Measurements from ENCODE around the gene FBXO3. TPM values are rescaled to one million over a fixed set of nuclear protein-coding genes. Genes with fewer than 3 reads are reported as not detected.
"Not testable (repeated sequence)": the region's sequence is repeated elsewhere in the genome, so short reads cannot be mapped to it uniquely, and the experiment has no call there.

FBXO3 gene, protein sequence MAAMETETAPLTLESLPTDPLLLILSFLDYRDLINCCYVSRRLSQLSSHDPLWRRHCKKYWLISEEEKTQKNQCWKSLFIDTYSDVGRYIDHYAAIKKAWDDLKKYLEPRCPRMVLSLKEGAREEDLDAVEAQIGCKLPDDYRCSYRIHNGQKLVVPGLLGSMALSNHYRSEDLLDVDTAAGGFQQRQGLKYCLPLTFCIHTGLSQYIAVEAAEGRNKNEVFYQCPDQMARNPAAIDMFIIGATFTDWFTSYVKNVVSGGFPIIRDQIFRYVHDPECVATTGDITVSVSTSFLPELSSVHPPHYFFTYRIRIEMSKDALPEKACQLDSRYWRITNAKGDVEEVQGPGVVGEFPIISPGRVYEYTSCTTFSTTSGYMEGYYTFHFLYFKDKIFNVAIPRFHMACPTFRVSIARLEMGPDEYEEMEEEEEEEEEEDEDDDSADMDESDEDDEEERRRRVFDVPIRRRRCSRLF
- 25.6 TPM for polyA plus RNA-seq (2013, experiment 1 of 2; ENCODE audit: insufficient read length)
- 29.7 TPM for polyA plus RNA-seq (2013, experiment 2 of 2; ENCODE audit: insufficient read length)

DNA sequence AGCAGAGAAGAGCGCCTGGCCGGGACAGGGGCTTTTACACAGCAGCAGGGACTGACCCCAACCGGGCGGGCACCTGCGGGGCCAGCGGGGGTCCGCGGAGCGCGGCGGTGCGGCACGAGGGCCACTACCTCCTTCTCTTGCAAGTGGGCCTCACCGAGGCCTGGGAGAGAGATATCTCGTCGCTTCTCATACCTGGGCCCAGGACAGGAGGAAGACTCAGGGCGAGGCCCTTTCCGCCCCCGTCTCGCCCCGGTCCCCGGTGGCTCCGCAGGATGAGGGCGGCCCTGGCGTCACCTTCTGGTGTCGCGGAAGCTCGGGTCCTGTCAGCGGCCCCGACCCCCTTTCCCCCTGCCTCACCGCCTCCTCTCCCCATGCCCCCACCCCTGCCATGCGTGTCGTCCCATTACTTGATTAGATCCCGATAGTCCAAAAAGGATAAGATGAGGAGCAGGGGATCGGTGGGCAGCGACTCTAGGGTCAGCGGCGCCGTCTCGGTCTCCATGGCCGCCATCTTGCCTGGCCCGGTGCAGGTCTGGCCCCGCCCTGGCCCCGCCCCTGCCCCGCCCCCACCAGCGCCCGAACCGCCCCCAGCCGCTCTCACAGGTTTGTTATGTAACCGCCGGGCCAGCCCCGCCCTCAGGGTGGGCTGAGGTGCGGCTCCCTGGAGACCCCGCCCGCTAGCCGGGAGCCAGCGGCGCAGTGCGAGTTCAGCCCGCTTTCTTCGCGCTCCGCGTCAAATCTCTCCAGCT lies at the start of gene FBXO3:
Gene FBXO3 (minus strand): TSS at position 534 of the 749 bp plus-strand sequence. CDS start 23 bp downstream, at position 511.
- DNase-seq, result peak; percentile 80

- DNase-seq, result not testable (repeated sequence)
Observed at GRCh38 chr11:33822981-33823380, 48.7 kb upstream of the FBXO3 start.

DNA sequence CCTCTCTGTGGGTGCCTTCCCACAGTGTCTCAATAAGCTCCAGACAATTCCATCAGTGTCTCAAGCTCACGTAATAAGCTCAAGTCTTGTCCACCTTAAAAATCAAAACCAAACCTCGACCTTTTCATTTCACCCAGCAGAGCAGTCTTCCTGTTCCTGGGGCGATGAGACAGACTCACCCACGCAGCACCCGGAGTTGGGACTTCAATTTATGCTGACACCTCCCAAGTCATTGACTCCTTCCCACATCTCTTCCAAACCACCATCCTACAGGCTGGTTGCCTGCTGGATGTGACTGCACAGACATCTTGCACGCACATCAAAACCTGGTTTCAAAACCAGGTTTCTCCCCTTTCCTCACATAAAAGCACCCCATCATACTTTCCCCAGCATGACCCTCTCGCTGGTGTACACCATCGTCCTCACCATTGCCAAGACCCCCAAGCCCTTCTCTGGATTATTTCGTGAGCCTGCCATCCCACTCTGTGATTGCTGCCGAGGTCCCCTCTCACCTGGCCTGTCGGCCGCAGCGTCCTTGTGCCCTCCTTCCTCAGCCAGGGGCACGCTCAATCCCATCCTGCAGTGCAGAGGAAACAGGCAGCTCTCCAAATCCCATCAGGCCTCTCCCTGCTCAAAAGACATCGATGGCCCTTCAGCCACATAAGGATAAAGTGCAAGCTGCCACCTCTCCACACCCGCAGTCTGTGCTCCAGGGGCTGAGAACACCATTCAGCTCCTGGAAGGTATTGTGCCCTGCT lies 45.1 kb upstream of the FBXO3 start:
- no peak for DNase-seq

DNA sequence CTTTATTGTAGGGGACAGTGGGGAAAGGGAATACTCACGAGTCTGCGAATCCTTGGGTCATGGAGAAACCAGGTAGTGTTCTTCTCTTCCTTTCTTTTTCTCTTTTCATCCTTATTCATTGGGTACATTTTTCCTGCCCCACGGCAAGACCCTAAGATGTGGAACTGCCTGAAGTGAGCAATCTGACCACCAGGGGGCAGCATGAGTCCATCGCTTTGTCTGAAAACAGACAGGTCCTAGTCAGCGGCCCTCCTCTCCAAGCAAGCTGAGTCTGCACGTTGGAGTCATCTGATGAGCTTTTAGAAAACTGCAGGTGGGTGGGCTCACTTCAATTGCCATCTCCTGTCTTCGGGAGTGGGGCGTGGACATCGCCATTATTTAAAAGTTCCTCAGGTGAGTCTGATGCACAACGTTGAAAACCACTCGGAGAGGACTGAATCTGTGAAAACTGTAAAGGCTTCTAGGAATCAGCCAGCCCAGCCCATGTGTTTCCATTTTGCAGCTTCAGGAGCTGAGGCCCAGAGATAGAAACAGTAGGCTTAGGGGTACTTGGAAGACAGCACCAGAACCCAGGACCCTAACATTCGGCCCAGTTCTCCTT lies 34.0 kb upstream of the FBXO3 start:
- peak; percentile 77 for DNase-seq

DNA sequence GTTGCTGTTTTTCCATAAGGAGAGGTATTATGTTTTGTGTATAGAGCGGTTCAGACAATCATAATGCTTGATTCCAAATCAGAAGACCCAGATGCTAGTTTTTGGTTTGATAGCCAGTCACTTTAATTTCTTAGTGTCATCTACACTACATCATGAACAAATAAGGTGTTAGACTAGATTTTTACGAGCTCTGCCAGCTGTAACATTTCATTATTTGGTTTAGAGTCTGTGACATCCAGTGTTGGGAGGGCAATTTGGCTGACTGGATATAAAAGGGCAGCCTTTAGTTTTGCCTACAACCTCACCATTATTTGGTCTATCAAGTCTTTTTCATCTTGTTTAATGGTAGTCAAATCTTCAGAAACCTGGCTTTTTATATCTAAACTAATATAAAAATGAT lies 30.2 kb upstream of the FBXO3 start:
- DNase-seq, result no peak

GRCh38 chr11:33802194-33802950 lies 28.1 kb upstream of the FBXO3 start:
- peak; percentile 93 for DNase-seq

DNA sequence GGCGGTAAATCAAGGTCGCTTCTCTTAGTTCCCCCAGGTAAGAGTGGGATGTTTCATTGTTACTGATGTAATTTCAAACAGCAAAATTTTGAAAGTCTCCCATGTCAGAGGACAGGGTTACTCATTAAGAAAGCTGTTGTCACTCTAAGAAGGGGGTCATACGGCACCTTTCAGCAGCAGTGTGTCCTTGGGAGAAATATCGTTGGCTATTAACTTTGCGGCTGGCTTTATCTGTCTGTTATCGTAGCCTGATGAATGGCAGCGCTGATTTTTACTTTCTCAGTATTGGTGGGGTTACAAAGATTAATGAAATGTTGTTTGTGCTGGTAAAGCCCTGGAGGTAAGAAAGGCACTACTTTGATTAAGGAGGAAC lies 27.5 kb upstream of the FBXO3 start:
- no peak for DNase-seq

DNA sequence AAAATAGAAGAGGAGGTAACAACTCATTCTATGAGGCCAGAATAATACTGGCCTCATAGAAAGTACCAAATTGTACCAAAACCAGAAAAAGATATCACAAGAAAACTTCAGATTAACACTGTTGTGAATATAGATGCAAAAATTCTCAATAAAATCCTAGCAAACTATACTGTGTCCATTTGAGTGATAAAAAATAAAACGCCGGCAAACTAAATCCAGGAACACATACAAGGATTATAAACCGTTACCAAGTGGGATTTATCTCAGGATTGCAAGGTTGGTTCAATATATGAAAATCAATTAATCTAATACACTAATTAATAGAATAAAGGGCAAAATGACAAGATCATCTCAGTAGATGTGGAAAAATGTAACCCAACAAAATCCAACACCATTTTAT lies 23.6 kb upstream of the FBXO3 start:
- DNase-seq, result no peak

- no peak for DNase-seq
Observed at GRCh38 chr11:33790040-33790439, 15.7 kb upstream of the FBXO3 start.

- not testable (repeated sequence) for DNase-seq
Observed at GRCh38 chr11:33788095-33788494, 13.8 kb upstream of the FBXO3 start.

GRCh38 chr11:33787076-33787475 lies 12.8 kb upstream of the FBXO3 start:
- DNase-seq, result no peak

- DNase-seq, result no peak
Observed at GRCh38 chr11:33785609-33786008, 11.3 kb upstream of the FBXO3 start.

GRCh38 chr11:33779849-33780528 lies 5.7 kb upstream of the FBXO3 start:
- DNase-seq, result peak; percentile 87

DNA sequence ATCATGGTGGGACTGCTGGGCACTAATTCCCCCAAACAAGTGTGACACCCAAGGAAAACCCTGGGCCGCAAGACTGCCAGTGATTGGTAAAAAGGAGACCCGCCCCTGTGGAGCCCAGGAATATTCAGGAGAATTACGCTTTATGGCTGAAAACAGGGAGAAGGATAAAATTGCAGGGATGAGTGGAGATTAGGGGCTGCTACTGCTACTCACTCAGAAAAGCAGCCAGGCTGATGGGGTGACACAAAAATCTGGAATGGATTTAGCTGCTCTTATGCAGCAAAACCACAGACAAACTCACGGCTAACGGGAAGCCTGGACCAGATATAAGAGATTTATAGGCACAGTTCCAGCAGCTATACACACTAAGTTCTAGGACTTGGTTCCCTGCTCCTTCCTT lies 4.4 kb upstream of the FBXO3 start:
- peak; percentile 87 for DNase-seq

DNA sequence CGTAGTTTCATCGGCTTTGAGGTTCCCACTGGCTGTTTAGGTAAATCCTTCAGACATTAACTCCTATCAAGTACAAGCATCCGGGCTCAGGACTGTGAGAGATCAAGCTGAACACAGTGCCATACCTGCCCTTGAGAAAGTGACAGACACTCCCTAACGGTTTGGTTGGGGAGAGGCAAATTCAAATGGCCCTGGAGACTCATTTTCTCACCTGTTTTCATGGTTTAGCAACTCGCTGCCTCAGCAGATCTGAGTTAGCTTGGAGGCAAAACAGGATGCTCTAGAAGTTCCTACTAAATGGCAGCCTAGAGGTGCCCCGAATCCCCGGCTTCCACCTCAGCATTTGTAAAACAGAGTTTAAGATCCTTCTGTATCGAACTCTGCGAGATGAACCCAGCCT lies 3.6 kb upstream of the FBXO3 start:
- no peak for DNase-seq

GRCh38 chr11:33775832-33776470 lies 1.6 kb upstream of the FBXO3 start:
- no peak for DNase-seq

DNA sequence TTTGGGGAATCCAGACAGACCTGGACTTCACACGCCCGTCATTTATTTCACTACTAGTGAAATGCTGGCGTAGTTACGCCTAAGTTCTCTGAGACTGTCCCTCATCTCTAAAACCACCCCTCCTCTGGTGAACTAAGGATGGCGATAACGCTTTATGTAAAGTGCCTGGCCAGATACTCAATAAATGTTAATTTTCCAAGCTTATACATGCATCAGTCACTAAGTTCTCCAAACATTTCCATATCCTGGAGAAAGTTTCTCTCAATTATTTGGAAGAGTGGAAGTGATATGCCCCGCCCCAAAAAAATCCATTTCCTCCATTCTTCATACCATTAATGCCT lies 1.1 kb upstream of the FBXO3 start:
- no peak for DNase-seq

- no peak for DNase-seq
Observed at GRCh38 chr11:33774736-33775466, 581 bp upstream of the FBXO3 start.

DNA sequence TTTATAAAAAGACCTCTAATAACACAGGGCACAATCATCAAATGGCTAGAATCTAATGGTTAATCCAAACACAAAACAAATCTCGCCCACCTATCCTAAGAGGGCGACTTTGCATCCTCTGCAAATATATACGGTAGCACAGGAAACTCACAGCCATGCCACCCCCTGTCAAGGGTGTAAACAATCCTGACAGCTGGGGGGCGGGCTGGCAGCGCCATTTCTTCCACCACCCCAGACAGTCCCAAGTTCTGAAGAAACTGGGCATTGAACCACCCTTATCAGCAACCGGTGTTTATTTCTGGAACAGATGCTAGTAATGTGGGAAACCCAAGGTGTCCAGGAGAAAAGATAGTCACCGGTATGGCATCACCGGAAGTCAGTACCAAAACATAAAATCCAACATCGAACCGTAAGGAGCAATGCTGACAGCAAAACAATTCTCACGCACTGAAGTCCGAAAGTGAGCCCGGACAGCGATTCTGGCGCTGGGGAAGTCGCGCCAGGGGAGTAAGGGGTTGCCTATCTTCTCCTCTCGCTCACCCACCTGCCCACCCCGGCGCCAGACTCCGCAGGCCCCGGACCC lies 825 bp downstream of the FBXO3 start:
- DNase-seq, result no peak

- no peak for DNase-seq
Observed at GRCh38 chr11:33772870-33773269, 1.4 kb downstream of the FBXO3 start.

Measured in fibroblast of skin of back (primary cell).